A549 treated with ZK216348 at 1 μM for 4 hours (cell line): Measurements from ENCODE around the gene CDRT15. TPM values are rescaled to one million over a fixed set of nuclear protein-coding genes. Genes with fewer than 3 reads are reported as not detected.

Experiments
- total RNA-seq: library from RNA; stranded (reverse); fragments of 200-300 nt; extraction: Qiagen RNA extraction; gene quantifications from 5 replicates; pipeline ENCODE4 v1.2.3, GENCODE V29; 2022; ENCODE audit warnings: low read depth

Gene CDRT15
- not detected in 5 replicates for total RNA-seq

GRCh38 chr17:14236762-14237161 lies at the start of gene CDRT15:
TSS of gene CDRT15 (minus strand) at chr17:14236862. CDS start at chr17:14236833, 29 bp downstream.

Other genes with a start within 250 kb of the CDRT15 start
- gene COX10, start 167.4 kb downstream of the CDRT15 start, total RNA-seq = 17.1 to 20.2 TPM (median 17.8 TPM) in 5 replicates
- 0.52 to 0.73 TPM (median 0.68 TPM) in 5 replicates for gene HS3ST3B1, start 64.2 kb upstream of the CDRT15 start, total RNA-seq